Sigmoid colon (tissue), 7 donors: ENCODE measurements around the gene NUP214. TPM values are rescaled to one million over a fixed set of nuclear protein-coding genes. Genes with fewer than 3 reads are reported as not detected.

Source experiments
- DNase-seq: peaks from one replicate; pipeline ENCODE4 v3.0.0-alpha.2; 2019
- H3K27ac ChIP-seq, 4 donors: fragments of 200-600 bp; sonication (generic); one replicate each; pipeline ENCODE4 v1.5.1; 2016 to 2019; ENCODE audit warnings: mild to moderate bottlenecking in 1 of 4
- H3K27me3 ChIP-seq, 3 donors: fragments of 200-600 bp; sonication (generic); one replicate each; pipeline ENCODE4 v1.5.1; 2019; ENCODE audit warnings: mild to moderate bottlenecking in 1 of 3
- H3K36me3 ChIP-seq, 4 donors: fragments of 200-600 bp; sonication (generic); one replicate each; pipeline ENCODE4 v1.5.1; 2016 to 2019
- H3K4me1 ChIP-seq, 4 donors: fragments of 200-600 bp; sonication (generic); one replicate each; pipeline ENCODE4 v1.5.1; 2017 to 2019
- H3K4me3 ChIP-seq, 4 donors: fragments of 200-600 bp; sonication (generic); one replicate each; pipeline ENCODE4 v1.5.1; 2017 to 2019; ENCODE audit warnings: mild to moderate bottlenecking in 2 of 4, moderate library complexity in 1 of 4
- H3K9me3 ChIP-seq, 4 donors: fragments of 200-600 bp in 3 of 4; sonication (generic) in 3 of 4; one replicate each; pipeline versions ENCODE4 v1.5.1 to v1.6.1; 2013 to 2019
- CTCF ChIP-seq, 4 experiments: fragments of 450-650 bp in 3 of 4; fragments of 200-600 bp in 1 of 4; IDR thresholded peaks; one replicate each; pipeline ENCODE4 v1.5.1; 2016 to 2019; ENCODE audit warnings: antibody characterized with exemption in 4 of 4, mild to moderate bottlenecking in 3 of 4, moderate library complexity in 2 of 4
- EP300 ChIP-seq, 4 donors: sonication (generic); formaldehyde crosslinking; IDR thresholded peaks; one replicate each; pipeline ENCODE4 v1.6.1; 2017; ENCODE audit warnings: antibody characterized with exemption in 4 of 4
- POLR2A ChIP-seq, 2 donors: fragments of 450-650 bp; IDR thresholded peaks; one replicate each; pipeline ENCODE4 v1.6.1; 2016; ENCODE audit warnings: antibody characterized with exemption in 2 of 2, mild to moderate bottlenecking in 2 of 2, moderate library complexity in 2 of 2
- POLR2AphosphoS5 ChIP-seq, 4 donors: sonication (generic); formaldehyde crosslinking; IDR thresholded peaks; one replicate each; pipeline ENCODE4 v1.6.1; 2017; ENCODE audit warnings: antibody characterized with exemption in 4 of 4
- WGBS, 2 donors: extraction: QIAGEN DNeasy Blood & Tissue Kit; methylation state at CpG; one replicate each; pipeline ENCODE4 v1.1.7; 2013; 5-methylcytosine and 5-hydroxymethylcytosine counted together
- intact Hi-C: fragments of 100-400 bp; cut with DNase I; formaldehyde crosslinking; loops from one replicate; pipeline ENCODE4 v1.15.1; 2023
- polyA plus RNA-seq, 3 donors: library from polyadenylated mRNA; stranded (reverse); fragments of 200-250 nt; gene quantifications; one replicate each; pipeline ENCODE4 v1.2.3, GENCODE V29; 2013
- total RNA-seq, 4 donors: library from RNA; depleted of rRNA; stranded (reverse); fragments of >200 nt; gene quantifications; one replicate each; pipeline ENCODE4 v1.1.0, GENCODE V29; 2016
- donor health status: healthy with polysubstance abuse.
- donor health status: Bipolar disorder and iron deficiency.
- donor health status: healthy.

Gene NUP214
- total and polyA plus RNA-seq, 7 donors, result 9.2 to 87.5 (median 28.5) TPM

- intact Hi-C loops, result no loop called here
- WGBS, 2 donors, result 85 to 90% methylated on average over 13 of the region's 13 CpGs
- Histone ChIP-seq H3K27me3 (peaks cover 0 to 34% (median 22%) of the 10 kb centered on the region in 3 donors), H3K36me3 (no peaks in the 10 kb centered on the region), H3K27ac (no peak overlapping the region), H3K4me3 (no peak overlapping the region), H3K9me3 (no peaks in the 10 kb centered on the region), H3K4me1 (no peaks in the 10 kb centered on the region)
- no peak for TF ChIP-seq POLR2AphosphoS5 (IDR thresholded peaks at IDR 0.05)
- no peak for TF ChIP-seq CTCF (IDR thresholded peaks at IDR 0.05)
- no peak for TF ChIP-seq EP300 (IDR thresholded peaks at IDR 0.05)
- TF ChIP-seq POLR2A (IDR thresholded peaks at IDR 0.05), result no peak
- no peak for DNase-seq
Observed at GRCh38 chr9:131090025-131090787, 35.2 kb upstream of the NUP214 start.

- DNase-seq, result no peak
- no peak overlapping the region for H3K4me3 ChIP-seq
- H3K4me1 ChIP-seq, result peaks cover 0 to 8% (median 4%) of the 10 kb centered on the region in 4 donors
- intact Hi-C loops, result no loop called here
- H3K27ac ChIP-seq, result no peak overlapping the region
- H3K27me3 ChIP-seq, result peaks cover 2 to 47% (median 35%) of the 10 kb centered on the region in 3 donors
- no peaks in the 10 kb centered on the region for H3K9me3 ChIP-seq
- 75 to 85% methylated on average over 19 of the region's 19 CpGs for WGBS, 2 donors
- H3K36me3 ChIP-seq, result no peaks in the 10 kb centered on the region
- TF ChIP-seq POLR2AphosphoS5 (IDR thresholded peaks at IDR 0.05), result no peak
- TF ChIP-seq POLR2A (IDR thresholded peaks at IDR 0.05), result no peak
- TF ChIP-seq CTCF (IDR thresholded peaks at IDR 0.05), result no peak
- TF ChIP-seq EP300 (IDR thresholded peaks at IDR 0.05), result no peak
Observed at GRCh38 chr9:131091352-131091992, 33.9 kb upstream of the NUP214 start.

GRCh38 chr9:131092030-131092429 lies 33.4 kb upstream of the NUP214 start:
- H3K27me3 ChIP-seq, result peaks cover 8 to 48% (median 40%) of the 10 kb centered on the region in 3 donors
- WGBS, 2 donors, result 76 to 88% methylated on average over 6 of the region's 6 CpGs

More at GRCh38 chr9:131092030-131092429, 33.4 kb upstream of the NUP214 start:
- Histone ChIP-seq H3K9me3 (no peaks in the 10 kb centered on the region), H3K4me1 (peaks cover 0 to 14% (median 10%) of the 10 kb centered on the region in 4 donors), H3K4me3 (no peak overlapping the region), H3K36me3 (no peaks in the 10 kb centered on the region), H3K27ac (no peak overlapping the region)
- DNase-seq, result no peak
- TF ChIP-seq POLR2AphosphoS5 (IDR thresholded peaks at IDR 0.05), result no peak
- no peak for TF ChIP-seq CTCF (IDR thresholded peaks at IDR 0.05)
- no peak for TF ChIP-seq POLR2A (IDR thresholded peaks at IDR 0.05)
- intact Hi-C loops, result no loop called here
